HG03558 (cell line): ENCODE results near the gene OLFM1.

Experiments used
- ATAC-seq: cut with Tn5 transposase; IDR thresholded peaks from one replicate; pipeline ENCODE4 v1.9.1; 2021; ENCODE audit warnings: moderate number of reproducible peaks; ENCODE audit not compliant: unreplicated experiment; ENCODE audit errors: extremely low read depth

OLFM1 gene

GRCh38 chr9:135087899-135088347 lies 455 bp downstream of the OLFM1 start:
- no peak for ATAC-seq

DNA sequence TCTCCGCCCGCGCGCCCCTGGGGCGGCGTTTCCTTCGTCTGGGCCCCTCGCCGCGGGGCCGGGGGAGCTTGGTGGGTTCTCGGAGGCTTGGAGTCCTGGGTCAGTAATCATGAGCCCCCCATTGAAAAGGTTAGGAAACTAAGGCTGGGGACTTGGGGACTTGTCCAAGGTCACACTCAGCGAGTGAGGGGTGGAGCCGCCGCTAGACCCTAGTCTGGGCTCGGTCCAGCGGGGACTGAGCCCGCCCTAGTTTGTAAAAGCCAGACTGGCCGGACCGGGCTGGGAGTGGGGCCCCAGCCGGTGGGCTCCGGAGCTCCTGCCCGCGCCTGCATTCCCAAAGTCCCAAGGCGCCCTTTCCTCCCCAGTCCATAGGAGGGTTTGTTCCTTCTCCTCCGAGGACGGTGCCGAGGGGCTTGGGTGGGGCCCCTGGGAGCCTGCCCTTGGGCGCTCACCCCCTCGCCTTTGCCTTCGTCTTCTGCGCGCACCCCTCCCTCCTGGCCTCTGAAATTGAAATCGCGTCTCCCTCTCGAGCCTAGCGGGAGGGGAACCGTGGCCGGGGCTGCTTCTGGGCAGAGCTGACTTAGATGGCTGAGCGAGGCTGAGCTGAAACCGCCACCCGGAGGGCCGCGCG lies 995 bp downstream of the OLFM1 start:
- no peak for ATAC-seq

GRCh38 chr9:135088979-135089847 lies 1.7 kb downstream of the OLFM1 start:
- no peak for ATAC-seq

DNA sequence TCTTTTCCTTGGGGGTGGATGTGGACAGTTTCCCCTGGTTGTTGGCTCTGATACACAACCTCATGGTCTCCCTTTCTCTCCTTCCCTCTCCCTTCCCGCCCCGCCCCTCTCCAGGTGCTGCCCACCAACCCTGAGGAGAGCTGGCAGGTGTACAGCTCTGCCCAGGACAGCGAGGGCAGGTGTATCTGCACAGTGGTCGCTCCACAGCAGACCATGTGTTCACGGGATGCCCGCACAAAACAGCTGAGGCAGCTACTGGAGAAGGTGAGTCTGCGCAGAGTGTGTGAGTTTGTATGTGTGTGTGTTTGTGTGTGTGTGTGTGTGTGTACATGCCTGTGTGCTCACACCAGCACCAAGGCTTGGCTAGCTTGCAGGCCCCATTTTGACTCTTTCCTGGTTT lies 2.6 kb downstream of the OLFM1 start:
- no peak for ATAC-seq

GRCh38 chr9:135090547-135090946 lies 3.1 kb downstream of the OLFM1 start:
- no peak for ATAC-seq

DNA sequence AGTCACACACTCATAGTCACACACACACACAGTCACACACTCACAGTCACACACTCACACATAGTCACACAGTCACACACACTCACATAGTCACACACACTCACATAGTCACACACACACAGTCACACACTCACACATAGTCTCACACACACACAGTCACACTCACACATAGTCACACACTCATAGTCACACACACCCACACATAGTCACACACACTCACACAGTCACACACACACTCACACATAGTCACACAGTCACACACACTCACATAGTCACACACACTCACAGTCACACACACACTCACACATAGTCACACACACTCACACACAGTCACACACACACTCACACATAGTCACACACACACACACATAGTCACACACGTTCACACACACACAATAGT lies 4.1 kb downstream of the OLFM1 start:
- no peak for ATAC-seq

DNA sequence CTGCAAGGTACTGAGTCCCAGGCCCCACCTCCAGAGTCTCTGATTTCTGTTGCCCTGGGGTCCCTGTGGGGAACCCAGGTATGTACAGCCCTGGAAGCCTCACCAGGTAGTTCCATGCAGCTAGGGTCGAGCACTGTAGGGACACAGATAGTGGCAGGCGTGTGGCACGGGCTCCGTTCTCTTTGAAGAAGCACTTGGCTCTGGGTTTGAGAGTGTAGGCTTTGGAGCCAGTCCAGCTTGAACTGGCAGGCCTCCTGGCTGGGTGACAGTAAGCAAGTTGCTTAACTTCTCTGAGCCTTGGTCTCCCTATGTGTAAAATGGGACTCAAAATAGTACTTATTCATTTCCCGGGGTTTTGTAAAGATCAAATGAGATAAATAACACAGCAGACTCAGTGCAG lies 5.6 kb downstream of the OLFM1 start:
- ATAC-seq: no peak

DNA sequence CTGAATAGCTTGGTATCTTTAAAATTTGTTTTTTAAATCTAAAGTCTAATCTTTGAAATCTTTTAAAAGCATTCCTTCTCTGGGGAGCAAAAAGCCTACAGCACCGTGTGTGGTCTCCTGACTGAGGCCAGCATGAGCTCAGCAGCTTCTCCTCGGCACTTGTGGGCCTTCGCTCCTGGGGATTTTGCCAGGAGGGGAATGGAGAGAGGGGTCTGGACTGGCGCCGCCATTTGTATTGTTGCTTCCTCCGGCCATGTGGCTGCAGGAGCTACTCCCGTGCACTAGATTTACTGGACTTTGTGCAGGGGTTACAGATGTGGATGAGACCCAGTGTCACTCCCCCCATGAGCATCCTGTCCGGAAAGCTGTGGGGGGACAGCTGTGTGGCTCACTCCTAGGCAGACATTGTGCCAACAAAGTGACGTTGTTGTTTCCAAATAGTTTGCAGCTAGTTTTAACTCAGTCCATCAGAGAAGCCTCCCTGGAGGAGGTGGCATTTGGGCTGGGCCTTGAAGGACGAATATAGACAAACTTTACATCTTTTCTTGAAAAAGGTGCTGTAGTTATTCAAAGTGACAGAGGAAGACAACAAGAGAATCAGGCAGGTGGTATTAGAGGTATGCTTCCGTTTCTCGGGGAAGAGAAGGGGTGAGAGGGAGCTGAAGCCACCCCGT lies 6.6 kb downstream of the OLFM1 start:
- no peak for ATAC-seq

GRCh38 chr9:135095470-135096407 lies 8.3 kb downstream of the OLFM1 start:
- no peak for ATAC-seq

- no peak for ATAC-seq
Observed at GRCh38 chr9:135096408-135096895, 9.0 kb downstream of the OLFM1 start.

GRCh38 chr9:135098400-135099105 lies 11.1 kb downstream of the OLFM1 start:
- ATAC-seq: no peak

DNA sequence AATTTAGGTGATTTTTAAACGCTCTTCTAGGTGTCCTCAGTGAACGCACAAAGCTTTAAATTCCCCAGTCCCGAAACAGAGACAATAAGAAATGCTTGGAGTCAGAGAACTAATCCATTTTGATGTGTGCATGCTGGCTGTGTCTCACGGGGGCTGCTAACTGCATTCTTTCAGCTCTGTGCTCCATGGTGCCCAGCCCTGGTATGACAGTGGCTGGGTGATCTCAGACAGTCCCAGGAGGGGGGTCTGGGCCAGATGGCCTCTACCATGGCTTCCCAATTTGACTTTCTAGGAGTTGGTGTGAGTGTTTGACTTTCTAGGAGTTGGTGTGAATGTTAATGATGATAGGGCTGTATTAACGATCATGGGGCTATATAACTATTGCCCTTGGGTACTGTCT lies 12.1 kb downstream of the OLFM1 start:
- ATAC-seq: no peak

DNA sequence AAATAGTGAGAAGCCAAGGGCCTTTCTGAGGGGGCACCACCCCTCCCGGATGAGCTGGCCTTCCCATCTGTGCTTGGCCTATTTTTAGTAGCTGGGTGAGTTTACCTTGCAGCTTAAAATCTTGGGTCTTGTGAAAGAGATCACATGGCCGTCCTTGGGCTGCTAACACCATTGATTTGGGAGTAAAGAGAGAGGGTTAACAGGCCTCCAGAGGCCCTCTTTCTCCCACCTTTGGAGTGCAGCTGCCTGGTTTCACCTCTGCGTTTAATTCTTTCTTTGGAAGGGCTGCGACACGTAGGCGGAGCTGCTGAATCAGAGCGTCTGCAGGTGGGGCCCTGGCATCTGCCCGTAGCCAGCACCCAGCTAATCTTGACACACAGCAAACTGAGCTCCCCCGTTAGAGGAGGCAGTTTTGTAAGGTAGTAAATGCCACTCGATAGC lies 12.8 kb downstream of the OLFM1 start:
- no peak for ATAC-seq

GRCh38 chr9:135100725-135101410 lies 13.4 kb downstream of the OLFM1 start:
- ATAC-seq: no peak

DNA sequence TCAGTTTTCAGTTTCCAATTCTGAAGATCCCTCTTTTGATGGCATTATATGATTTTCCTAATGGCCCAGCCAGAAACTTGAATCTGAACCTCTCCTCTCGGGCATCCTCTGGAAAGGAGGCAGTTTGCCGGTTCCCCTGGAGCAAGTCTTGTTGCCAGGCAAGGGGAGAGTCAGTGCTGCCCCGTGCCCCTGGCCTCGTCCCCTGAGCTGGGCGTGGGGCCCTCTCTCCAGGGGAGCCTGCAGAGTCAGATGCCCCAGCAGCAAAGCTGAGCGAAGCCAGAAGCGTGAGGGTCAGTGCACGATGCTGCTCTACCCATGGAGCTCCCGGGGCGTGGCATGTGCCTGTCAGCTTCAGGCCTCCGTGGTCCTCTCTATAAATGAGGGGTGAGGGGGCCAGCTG lies 14.0 kb downstream of the OLFM1 start:
- no peak for ATAC-seq

DNA sequence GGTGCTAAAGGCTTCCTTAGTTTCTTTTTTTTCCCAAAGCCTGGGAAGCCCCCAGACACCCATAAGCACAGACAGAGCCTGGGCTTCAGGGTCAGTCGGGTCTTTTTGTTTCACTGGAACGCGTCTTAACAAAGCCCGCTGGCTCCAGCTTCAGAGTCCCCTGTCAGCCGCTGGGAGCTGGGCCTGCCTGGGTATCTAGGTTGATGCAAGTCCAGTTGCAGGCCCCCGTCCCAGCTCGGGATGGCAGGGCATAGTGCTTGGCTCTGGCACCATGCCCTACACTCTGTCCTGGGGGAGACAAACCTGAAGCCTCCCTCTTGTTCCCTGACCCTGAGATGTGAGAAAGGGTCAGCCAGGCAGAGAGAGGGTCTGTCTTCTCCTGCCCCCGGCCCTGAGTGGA lies 14.5 kb downstream of the OLFM1 start:
- ATAC-seq: no peak

DNA sequence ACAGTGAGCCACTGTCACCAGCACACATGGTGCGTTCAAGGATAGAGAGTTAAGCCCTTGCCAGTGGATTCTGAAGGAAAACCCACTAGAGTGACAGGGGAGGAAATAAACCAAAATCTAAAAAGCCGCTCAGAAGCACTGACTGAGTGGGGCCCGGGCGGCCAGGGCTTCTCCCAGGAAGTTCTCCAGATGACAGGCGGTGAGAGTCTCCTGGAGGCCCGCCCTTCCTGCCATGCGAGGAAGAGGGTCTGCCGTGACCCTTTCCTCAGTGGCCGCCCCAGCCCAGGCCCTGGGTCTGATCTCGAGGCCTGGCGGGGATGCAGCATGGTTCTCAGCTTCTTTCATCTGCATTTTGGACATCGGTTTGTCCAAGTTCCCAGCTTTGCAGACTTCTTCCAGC lies 14.9 kb downstream of the OLFM1 start:
- ATAC-seq: no peak

DNA sequence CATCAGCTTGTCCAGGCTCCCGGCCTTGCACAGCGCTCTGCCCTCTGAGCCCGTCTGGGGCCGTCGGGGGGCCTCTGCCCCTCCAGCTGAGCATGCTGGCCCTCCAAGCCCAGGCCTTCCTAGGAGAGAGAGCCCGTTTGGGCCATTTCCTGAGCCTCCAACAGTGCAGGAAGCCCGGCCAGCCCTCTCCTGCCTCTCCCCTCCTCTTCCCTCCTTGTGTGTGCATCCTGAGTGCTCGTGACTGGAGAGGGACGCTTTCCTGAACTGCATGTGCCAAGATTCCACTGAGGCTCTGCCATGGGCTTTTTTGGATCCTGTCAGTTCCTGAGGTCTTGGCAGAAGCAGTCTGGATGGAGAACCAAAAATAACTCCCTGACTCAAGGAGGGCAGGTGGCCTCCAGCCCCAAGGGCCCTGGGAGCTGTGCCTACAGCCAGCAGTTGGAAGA lies 15.6 kb downstream of the OLFM1 start:
- ATAC-seq: no peak
